Loucy (cell line): Measurements from ENCODE around the gene EFNA5.

Experiments
- H2AFZ ChIP-seq: fragments of 200-600 bp; sonication (generic); 2 replicates; pipeline ENCODE4 v1.6.0; 2016; ENCODE audit warnings: antibody characterized with exemption, mild to moderate bottlenecking, low read length, moderate library complexity
- H3F3A ChIP-seq: fragments of 200-600 bp; 2 replicates; pipeline ENCODE4 v1.6.0; 2016; ENCODE audit warnings: antibody characterized with exemption, low read depth, mild to moderate bottlenecking
- H3K27me3 ChIP-seq: fragments of 200-600 bp; sonication (generic); 2 replicates; pipeline ENCODE4 v1.6.1; 2014; ENCODE audit warnings: low read length, mild to moderate bottlenecking; ENCODE audit not compliant: insufficient read depth, poor library complexity, severe bottlenecking
- H3K36me3 ChIP-seq: fragments of 200-600 bp; sonication (generic); 2 replicates; pipeline ENCODE4 v1.6.1; 2016; ENCODE audit warnings: low read length; ENCODE audit not compliant: insufficient read depth
- H3K4me1 ChIP-seq: fragments of 200-600 bp; sonication (generic); 2 replicates; pipeline ENCODE4 v1.5.1; 2014; ENCODE audit warnings: low read length, mild to moderate bottlenecking; ENCODE audit not compliant: insufficient read depth, poor library complexity, severe bottlenecking
- H3K4me2 ChIP-seq: fragments of 200-600 bp; sonication (generic); 2 replicates; pipeline ENCODE4 v1.6.0; 2014; ENCODE audit warnings: antibody characterized with exemption, low read length, low read depth, mild to moderate bottlenecking; ENCODE audit not compliant: poor library complexity, severe bottlenecking
- H3K4me3 ChIP-seq: fragments of 200-600 bp; sonication (generic); 2 replicates; pipeline ENCODE4 v1.5.1; 2014; ENCODE audit warnings: low read length, mild to moderate bottlenecking, mixed read lengths; ENCODE audit not compliant: poor library complexity, severe bottlenecking
- H3K79me2 ChIP-seq: fragments of 200-600 bp; sonication (generic); 2 replicates; pipeline ENCODE4 v1.6.1; 2014; ENCODE audit warnings: low read length; ENCODE audit not compliant: insufficient read depth
- H3K9ac ChIP-seq: fragments of 200-600 bp; sonication (generic); 2 replicates; pipeline ENCODE4 v1.6.0; 2014; ENCODE audit warnings: mild to moderate bottlenecking, low read depth, low read length, moderate library complexity; ENCODE audit not compliant: poor library complexity, severe bottlenecking
- H3K9me2 ChIP-seq: fragments of 200-600 bp; sonication (generic); replicated peaks from 2 replicates; pipeline ENCODE4 v1.6.1; 2016; ENCODE audit warnings: low read depth, low read length, mixed read lengths
- H3K9me3 ChIP-seq: fragments of 200-600 bp; sonication (generic); 2 replicates; pipeline ENCODE4 v1.6.1; 2014; ENCODE audit warnings: mild to moderate bottlenecking, antibody characterized with exemption, low read length, low read depth; ENCODE audit not compliant: insufficient read depth
- H4K20me1 ChIP-seq: fragments of 200-600 bp; sonication (generic); 2 replicates; pipeline ENCODE4 v1.6.0; 2014; ENCODE audit warnings: antibody characterized with exemption, low read length, mild to moderate bottlenecking; ENCODE audit not compliant: insufficient read depth, poor library complexity, severe bottlenecking
- EZH2phosphoT487 ChIP-seq: fragments of 200-600 bp; IDR thresholded peaks from 2 replicates; pipeline ENCODE4 v1.6.1; 2018; ENCODE audit warnings: antibody characterized with exemption, mild to moderate bottlenecking, moderate library complexity, borderline replicate concordance
- TF ChIP-seq, protein P1 (sequence below): fragments of 200-600 bp; sonication (generic); conservative IDR thresholded peaks from 2 replicates; pipeline ENCODE4 v1.5.1; 2014; ENCODE audit warnings: mild to moderate bottlenecking, antibody characterized with exemption, low read length

The EFNA5 gene

DNA sequence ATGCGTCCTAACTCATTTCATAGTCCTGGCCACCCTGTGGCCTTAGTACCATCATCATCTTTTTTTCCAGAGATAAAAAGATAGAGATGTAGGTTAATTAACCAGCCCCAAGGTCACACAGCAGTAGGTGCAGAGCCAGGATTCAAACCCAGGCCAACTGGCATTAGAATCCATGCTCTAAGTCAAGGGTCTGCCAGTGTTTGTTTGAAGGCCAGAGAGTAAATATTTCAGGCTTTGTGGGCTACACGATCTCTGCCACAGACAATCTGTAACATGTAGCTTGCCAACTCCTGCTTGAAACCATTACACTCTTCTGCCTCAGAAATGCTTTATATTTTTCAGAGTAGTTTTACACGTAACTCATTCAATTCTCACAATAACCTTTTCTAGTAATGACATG lies 119.6 kb downstream of the EFNA5 start:
- Histone ChIP-seq H3K9me3 (no peaks in the 10 kb centered on the region), H3F3A (no peaks in the 10 kb centered on the region), H3K9ac (no peak overlapping the region), H4K20me1 (no peaks in the 10 kb centered on the region), H3K36me3 (no peaks in the 10 kb centered on the region), H3K4me3 (no peak overlapping the region), H3K9me2 (no peaks in the 10 kb centered on the region), H3K4me2 (no peak overlapping the region), H3K4me1 (no peaks in the 10 kb centered on the region), H3K27me3 (no peaks in the 10 kb centered on the region), H3K79me2 (no peaks in the 10 kb centered on the region), H2AFZ (no peak overlapping the region)
- no peak for TF ChIP-seq EZH2phosphoT487
- TF ChIP-seq, protein P1, sequence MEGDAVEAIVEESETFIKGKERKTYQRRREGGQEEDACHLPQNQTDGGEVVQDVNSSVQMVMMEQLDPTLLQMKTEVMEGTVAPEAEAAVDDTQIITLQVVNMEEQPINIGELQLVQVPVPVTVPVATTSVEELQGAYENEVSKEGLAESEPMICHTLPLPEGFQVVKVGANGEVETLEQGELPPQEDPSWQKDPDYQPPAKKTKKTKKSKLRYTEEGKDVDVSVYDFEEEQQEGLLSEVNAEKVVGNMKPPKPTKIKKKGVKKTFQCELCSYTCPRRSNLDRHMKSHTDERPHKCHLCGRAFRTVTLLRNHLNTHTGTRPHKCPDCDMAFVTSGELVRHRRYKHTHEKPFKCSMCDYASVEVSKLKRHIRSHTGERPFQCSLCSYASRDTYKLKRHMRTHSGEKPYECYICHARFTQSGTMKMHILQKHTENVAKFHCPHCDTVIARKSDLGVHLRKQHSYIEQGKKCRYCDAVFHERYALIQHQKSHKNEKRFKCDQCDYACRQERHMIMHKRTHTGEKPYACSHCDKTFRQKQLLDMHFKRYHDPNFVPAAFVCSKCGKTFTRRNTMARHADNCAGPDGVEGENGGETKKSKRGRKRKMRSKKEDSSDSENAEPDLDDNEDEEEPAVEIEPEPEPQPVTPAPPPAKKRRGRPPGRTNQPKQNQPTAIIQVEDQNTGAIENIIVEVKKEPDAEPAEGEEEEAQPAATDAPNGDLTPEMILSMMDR = no peak

DNA sequence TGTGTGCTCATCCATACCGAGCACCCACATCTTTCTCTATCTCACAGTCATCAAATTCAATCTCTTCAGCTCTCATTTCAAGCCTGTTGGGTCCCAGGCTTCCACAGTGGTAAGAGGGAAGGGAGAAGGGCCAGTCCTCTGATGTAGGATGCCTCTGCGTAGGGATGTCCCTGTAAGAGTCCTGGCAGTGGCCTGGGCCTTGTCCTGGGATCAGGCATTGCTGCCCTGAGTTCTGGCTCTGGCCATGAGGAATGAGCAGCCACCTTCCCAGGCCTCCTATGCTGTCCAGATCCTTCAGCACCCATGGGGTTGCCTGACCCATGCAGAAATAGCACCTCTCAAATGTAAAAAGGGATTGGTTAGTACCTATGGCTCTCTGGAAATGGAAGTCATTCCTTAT lies 121.2 kb downstream of the EFNA5 start:
- H3K4me3 ChIP-seq = no peak overlapping the region
- H3K36me3 ChIP-seq = no peaks in the 10 kb centered on the region
- TF ChIP-seq EZH2phosphoT487 = no peak
- TF ChIP-seq, protein P1 = no peak
- H3K4me1 ChIP-seq = no peaks in the 10 kb centered on the region
- no peaks in the 10 kb centered on the region for H3K9me3 ChIP-seq
- H3K27me3 ChIP-seq = no peaks in the 10 kb centered on the region
- no peak overlapping the region for H3K4me2 ChIP-seq
- no peaks in the 10 kb centered on the region for H4K20me1 ChIP-seq
- H3F3A ChIP-seq = no peaks in the 10 kb centered on the region
- no peak overlapping the region for H3K9ac ChIP-seq
- H3K9me2 ChIP-seq = no peaks in the 10 kb centered on the region
- no peaks in the 10 kb centered on the region for H3K79me2 ChIP-seq
- no peak overlapping the region for H2AFZ ChIP-seq

DNA sequence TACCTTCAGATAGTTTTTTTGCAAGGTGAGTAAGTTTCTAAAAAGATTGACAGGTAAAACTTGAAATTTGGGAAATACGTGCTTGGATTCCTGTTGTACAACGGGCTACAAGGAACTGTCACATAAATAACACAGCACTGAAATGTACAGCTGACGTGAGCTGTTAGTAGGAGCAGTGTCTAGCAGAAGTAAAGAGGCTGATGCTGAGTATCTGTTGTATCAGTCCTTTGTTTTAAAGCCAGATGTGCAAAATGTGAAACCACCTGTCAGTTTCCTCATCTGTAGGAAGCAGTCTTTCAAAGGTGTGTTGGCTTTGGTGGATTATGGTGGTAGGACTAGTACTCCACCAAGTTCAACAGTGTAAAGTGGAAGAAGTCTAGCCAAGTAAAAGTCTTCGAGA lies 122.3 kb downstream of the EFNA5 start:
- H3K36me3 ChIP-seq = no peaks in the 10 kb centered on the region
- no peak for TF ChIP-seq EZH2phosphoT487
- TF ChIP-seq, protein P1 = no peak
- no peaks in the 10 kb centered on the region for H3K79me2 ChIP-seq
- H3K9me2 ChIP-seq = no peaks in the 10 kb centered on the region
- no peaks in the 10 kb centered on the region for H3F3A ChIP-seq
- no peaks in the 10 kb centered on the region for H3K4me1 ChIP-seq
- no peak overlapping the region for H3K4me3 ChIP-seq
- no peaks in the 10 kb centered on the region for H4K20me1 ChIP-seq
- H3K9me3 ChIP-seq = no peaks in the 10 kb centered on the region
- no peak overlapping the region for H3K9ac ChIP-seq
- no peaks in the 10 kb centered on the region for H3K27me3 ChIP-seq
- no peak overlapping the region for H2AFZ ChIP-seq
- H3K4me2 ChIP-seq = no peak overlapping the region
